Measurements from ENCODE around the gene INF2. TPM values are rescaled to one million over a fixed set of nuclear protein-coding genes. Genes with fewer than 3 reads are reported as not detected.

INF2 gene
- total RNA-seq, 3 donors from 2014 or later (not counting 1 experiment from before 2014, with no cell fraction given) = 12.7 to 21.9 (median 15.3) TPM

- Mint-ChIP-seq H3K27ac (no peak overlapping the region), H3K27me3 (ENCODE audit: low read depth in 2 of 2) (peaks cover 12 to 25% of the 10 kb centered on the region in 2 donors), H3K4me1 (no peaks in the 10 kb centered on the region), H3K9me3 (peaks cover 0 to 2% of the 10 kb centered on the region in 2 donors), H3K36me3 (no peaks in the 10 kb centered on the region), H3K4me3 (no peak overlapping the region)
- H3K27ac ChIP-seq (ENCODE audit: low read length) = no peak overlapping the region
- no peak overlapping the region for H3K4me3 ChIP-seq (ENCODE audit: low read length)
- no peak for TF ChIP-seq CTCF (IDR thresholded peaks at IDR 0.05)
- H3K4me1 ChIP-seq (ENCODE audit: control insufficient read depth, insufficient read depth, low read length) = peaks cover 9% of the 10 kb centered on the region
- ATAC-seq (no peak), DNase-seq (no peak)
- H3K36me3 ChIP-seq (ENCODE audit: control insufficient read depth, insufficient read depth, low read length) = no peaks in the 10 kb centered on the region
- intact Hi-C loops (cut with micrococcal nuclease) = no loop called here
- WGBS (ENCODE audit: insufficient coverage) = 58% methylated on average over 23 of the region's 23 CpGs
- no peaks in the 10 kb centered on the region for H3K27me3 ChIP-seq (ENCODE audit: control insufficient read depth, insufficient read depth, low read length)
- no peaks in the 10 kb centered on the region for H3K9me3 ChIP-seq (ENCODE audit: control insufficient read depth, insufficient read depth, low read length)
Measured at GRCh38 chr14:104641753-104642539, 47.5 kb upstream of the INF2 start.

GRCh38 chr14:104642540-104642868 lies 46.9 kb upstream of the INF2 start:
- H3K27ac Mint-ChIP-seq = no peak overlapping the region

GRCh38 chr14:104643306-104643705 lies 46.1 kb upstream of the INF2 start:
- H3K9me3 ChIP-seq (ENCODE audit: control insufficient read depth, insufficient read depth, low read length) = no peaks in the 10 kb centered on the region
- no peak overlapping the region for H3K27ac ChIP-seq (ENCODE audit: low read length)
- no peaks in the 10 kb centered on the region for H3K36me3 Mint-ChIP-seq
- no peaks in the 10 kb centered on the region for H3K27me3 ChIP-seq (ENCODE audit: control insufficient read depth, insufficient read depth, low read length)
- no peaks in the 10 kb centered on the region for H3K4me1 Mint-ChIP-seq
- no peak for DNase-seq
- no peak for TF ChIP-seq CTCF (IDR thresholded peaks at IDR 0.05)
- no peak overlapping the region for H3K4me3 Mint-ChIP-seq
- no peak overlapping the region for H3K4me3 ChIP-seq (ENCODE audit: low read length)
- intact Hi-C loops (cut with micrococcal nuclease) = no loop called here
- ATAC-seq = no peak
- peaks cover 0 to 2% of the 10 kb centered on the region in 2 donors for H3K9me3 Mint-ChIP-seq
- H3K27ac Mint-ChIP-seq = no peak overlapping the region
- peaks cover 9% of the 10 kb centered on the region for H3K4me1 ChIP-seq (ENCODE audit: control insufficient read depth, insufficient read depth, low read length)
- H3K36me3 ChIP-seq (ENCODE audit: control insufficient read depth, insufficient read depth, low read length) = no peaks in the 10 kb centered on the region
- H3K27me3 Mint-ChIP-seq (ENCODE audit: low read depth in 2 of 2) = peaks cover 12 to 24% of the 10 kb centered on the region in 2 donors
- 70% methylated on average over 5 of the region's 8 CpGs for WGBS (ENCODE audit: insufficient coverage)

More at GRCh38 chr14:104642540-104642868, 46.9 kb upstream of the INF2 start:
- no peaks in the 10 kb centered on the region for H3K4me1 Mint-ChIP-seq
- TF ChIP-seq CTCF (IDR thresholded peaks at IDR 0.05) = no peak
- intact Hi-C loops (cut with micrococcal nuclease) = no loop called here
- no peaks in the 10 kb centered on the region for H3K9me3 ChIP-seq (ENCODE audit: control insufficient read depth, insufficient read depth, low read length)
- peaks cover 12 to 25% of the 10 kb centered on the region in 2 donors for H3K27me3 Mint-ChIP-seq (ENCODE audit: low read depth in 2 of 2)
- ATAC-seq (no peak), DNase-seq (no peak)
- no peak overlapping the region for H3K27ac ChIP-seq (ENCODE audit: low read length)
- H3K36me3 Mint-ChIP-seq = no peaks in the 10 kb centered on the region
- no peak overlapping the region for H3K4me3 ChIP-seq (ENCODE audit: low read length)
- no peak overlapping the region for H3K4me3 Mint-ChIP-seq
- no peaks in the 10 kb centered on the region for H3K27me3 ChIP-seq (ENCODE audit: control insufficient read depth, insufficient read depth, low read length)
- H3K9me3 Mint-ChIP-seq = peaks cover 0 to 2% of the 10 kb centered on the region in 2 donors
- no peaks in the 10 kb centered on the region for H3K36me3 ChIP-seq (ENCODE audit: control insufficient read depth, insufficient read depth, low read length)
- H3K4me1 ChIP-seq (ENCODE audit: control insufficient read depth, insufficient read depth, low read length) = peaks cover 9% of the 10 kb centered on the region
- WGBS (ENCODE audit: insufficient coverage) = 94% methylated on average over 8 of the region's 9 CpGs
